ENCODE data around the gene TLCD4.
"Not testable (repeated sequence)": the region's sequence is repeated elsewhere in the genome, so short reads cannot be mapped to it uniquely, and the experiment has no call there.

Gene TLCD4

DNA sequence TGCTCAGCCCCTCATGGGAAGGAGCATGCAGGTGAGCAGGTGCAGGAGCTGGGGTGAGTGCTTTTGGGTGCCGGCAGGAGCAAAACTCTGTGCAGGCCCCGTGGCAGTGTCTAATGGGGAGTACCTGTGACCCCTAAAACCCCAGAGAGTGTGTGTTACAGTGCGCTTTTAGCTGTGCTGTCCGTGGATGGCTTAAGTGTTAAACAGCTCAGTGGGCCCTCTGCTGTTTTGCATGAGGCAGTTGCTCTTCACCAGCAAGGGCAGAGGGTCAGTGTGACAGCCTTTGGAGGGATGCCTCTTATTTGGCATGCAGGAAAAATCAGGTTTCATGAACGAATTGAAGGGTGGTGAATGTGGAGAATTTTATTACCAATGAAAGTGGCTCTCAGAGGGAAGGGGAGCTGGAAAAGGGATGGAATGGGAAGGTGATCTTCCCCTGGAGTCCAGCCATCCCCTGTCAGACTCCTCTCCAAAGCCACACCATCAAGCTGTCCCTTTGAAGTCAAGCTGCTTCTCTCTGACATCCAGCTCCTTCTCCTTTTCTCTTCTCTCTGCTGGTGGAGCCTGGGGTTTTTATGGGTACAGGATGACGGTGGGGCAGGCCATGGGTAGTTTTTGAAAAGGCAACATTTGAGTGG lies 27.4 kb upstream of the TLCD4 start:
- no peak for DNase-seq
- Histone ChIP-seq H3K27me3 (replicated peaks) (no peaks in the 10 kb centered on the region), H3K36me3 (replicated peaks) (no peaks in the 10 kb centered on the region), H3K27ac (no peak overlapping the region), H3K4me3 (ENCODE audit: low read depth, low read length) (no peak overlapping the region)
- in situ Hi-C loops (cut with HindIII; ENCODE audit: low pct_ligation_motif_present, low sequenced_read_pairs): loop anchor here (25.0 kb wide), 1 partner anchor 148 kb away; the partner anchor contains the start of gene RWDD3
- TF ChIP-seq, protein P1, sequence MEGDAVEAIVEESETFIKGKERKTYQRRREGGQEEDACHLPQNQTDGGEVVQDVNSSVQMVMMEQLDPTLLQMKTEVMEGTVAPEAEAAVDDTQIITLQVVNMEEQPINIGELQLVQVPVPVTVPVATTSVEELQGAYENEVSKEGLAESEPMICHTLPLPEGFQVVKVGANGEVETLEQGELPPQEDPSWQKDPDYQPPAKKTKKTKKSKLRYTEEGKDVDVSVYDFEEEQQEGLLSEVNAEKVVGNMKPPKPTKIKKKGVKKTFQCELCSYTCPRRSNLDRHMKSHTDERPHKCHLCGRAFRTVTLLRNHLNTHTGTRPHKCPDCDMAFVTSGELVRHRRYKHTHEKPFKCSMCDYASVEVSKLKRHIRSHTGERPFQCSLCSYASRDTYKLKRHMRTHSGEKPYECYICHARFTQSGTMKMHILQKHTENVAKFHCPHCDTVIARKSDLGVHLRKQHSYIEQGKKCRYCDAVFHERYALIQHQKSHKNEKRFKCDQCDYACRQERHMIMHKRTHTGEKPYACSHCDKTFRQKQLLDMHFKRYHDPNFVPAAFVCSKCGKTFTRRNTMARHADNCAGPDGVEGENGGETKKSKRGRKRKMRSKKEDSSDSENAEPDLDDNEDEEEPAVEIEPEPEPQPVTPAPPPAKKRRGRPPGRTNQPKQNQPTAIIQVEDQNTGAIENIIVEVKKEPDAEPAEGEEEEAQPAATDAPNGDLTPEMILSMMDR (IDR thresholded peaks at IDR 0.05; ENCODE audit: low read depth, low read length, missing control alignments): no peak

DNA sequence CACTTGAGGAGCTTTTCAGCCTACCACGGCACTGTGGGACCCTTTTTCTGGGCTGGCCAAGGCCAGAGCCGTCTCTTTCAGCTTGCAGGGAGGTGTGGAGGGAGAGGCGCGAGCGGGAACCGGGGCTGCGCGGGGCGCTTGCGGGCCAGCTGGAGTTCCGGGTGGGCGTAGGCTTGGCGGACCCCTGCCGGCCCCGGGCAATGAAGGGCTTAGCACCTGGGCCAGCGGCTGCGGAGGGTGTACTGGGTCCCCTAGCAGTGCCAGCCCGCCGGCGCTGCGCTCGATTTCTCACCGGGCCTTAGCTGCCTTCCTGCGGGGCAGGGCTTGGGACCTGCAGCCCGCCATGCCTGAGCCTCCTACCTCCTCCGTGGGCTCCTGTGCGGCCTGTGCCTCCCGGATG lies 25.9 kb upstream of the TLCD4 start:
- not testable (repeated sequence) for H3K27ac ChIP-seq; H3K4me3 ChIP-seq (ENCODE audit: low read depth, low read length); DNase-seq; H3K27me3 ChIP-seq (replicated peaks); H3K36me3 ChIP-seq (replicated peaks)
- in situ Hi-C loops (cut with HindIII; ENCODE audit: low pct_ligation_motif_present, low sequenced_read_pairs): loop anchor here (25.0 kb wide), 1 partner anchor 146 kb away; the partner anchor contains the start of gene RWDD3

DNA sequence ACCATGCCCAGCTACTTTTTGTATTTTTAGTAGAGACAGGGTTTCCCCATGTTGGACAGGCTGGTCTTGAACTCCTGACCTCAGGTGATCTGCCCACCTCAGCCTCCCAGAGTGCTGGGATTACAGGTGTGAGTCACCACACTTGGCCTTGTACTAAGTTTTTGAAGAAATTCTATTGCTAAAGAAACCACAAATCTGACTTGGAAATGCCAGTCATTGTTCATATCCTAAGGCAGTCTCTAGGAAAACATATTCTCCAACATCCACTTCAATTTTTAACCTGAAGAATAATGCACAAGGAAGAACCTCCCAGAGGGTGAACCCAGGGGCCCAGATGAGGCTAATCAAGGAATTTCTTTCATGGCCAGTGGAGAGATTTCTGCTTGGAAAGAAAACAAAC lies 24.3 kb upstream of the TLCD4 start:
- not testable (repeated sequence) for H3K27me3 ChIP-seq (replicated peaks); H3K36me3 ChIP-seq (replicated peaks); H3K4me3 ChIP-seq (ENCODE audit: low read depth, low read length); H3K27ac ChIP-seq; DNase-seq
- in situ Hi-C loops (cut with HindIII; ENCODE audit: low pct_ligation_motif_present, low sequenced_read_pairs): loop anchor here (25.0 kb wide), 1 partner anchor 144 kb away; the partner anchor contains the start of gene RWDD3

DNA sequence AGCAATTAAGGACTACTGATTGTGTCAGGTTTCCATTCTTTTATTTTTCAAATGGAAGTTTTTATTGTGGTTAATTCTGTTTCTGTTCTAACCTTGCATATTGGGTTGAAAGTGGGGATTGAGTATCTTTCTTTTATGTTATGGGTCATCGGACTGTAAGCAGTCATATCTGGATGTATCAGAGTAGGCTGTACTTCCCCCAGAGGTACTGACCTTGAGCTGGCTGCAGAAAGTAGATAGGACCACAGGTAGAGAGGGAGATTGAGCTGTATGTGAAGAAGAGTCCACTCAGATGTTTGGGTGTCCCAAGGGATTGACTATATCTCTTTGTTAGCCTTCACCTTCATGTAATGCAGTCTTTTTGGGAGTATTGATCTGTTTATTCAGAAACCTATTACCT lies 23.9 kb upstream of the TLCD4 start:
- no peak overlapping the region for H3K27ac ChIP-seq
- TF ChIP-seq, protein P1 (IDR thresholded peaks at IDR 0.05; ENCODE audit: low read depth, low read length, missing control alignments): no peak
- DNase-seq: no peak
- no peak overlapping the region for H3K4me3 ChIP-seq (ENCODE audit: low read depth, low read length)
- no peaks in the 10 kb centered on the region for H3K36me3 ChIP-seq (replicated peaks)
- H3K27me3 ChIP-seq (replicated peaks): no peaks in the 10 kb centered on the region
- in situ Hi-C loops (cut with HindIII; ENCODE audit: low pct_ligation_motif_present, low sequenced_read_pairs): loop anchor here (25.0 kb wide), 1 partner anchor 144 kb away; the partner anchor contains the start of gene RWDD3

DNA sequence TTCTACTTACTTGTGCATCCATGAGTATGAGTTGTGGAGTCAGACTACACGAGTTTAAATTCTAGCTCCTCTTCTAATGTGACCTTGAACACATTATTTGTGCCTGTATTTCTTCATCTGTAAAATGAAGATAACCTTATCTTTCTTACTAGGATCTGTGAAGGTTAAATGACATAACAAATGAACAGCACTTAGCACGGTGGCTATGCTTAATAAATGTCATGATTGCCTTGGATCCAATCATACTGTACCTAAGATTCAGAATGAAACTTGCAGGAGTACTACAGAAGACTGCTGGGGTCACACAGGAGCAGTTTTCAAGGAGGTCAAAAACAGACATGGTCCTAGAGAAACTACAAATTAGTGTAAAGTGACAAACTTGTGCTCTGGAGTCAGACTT lies 22.2 kb upstream of the TLCD4 start:
- Histone ChIP-seq H3K27ac (no peak overlapping the region), H3K27me3 (replicated peaks) (no peaks in the 10 kb centered on the region), H3K4me3 (ENCODE audit: low read depth, low read length) (no peak overlapping the region), H3K36me3 (replicated peaks) (no peaks in the 10 kb centered on the region)
- in situ Hi-C loops (cut with HindIII; ENCODE audit: low pct_ligation_motif_present, low sequenced_read_pairs): loop anchor here (25.0 kb wide), 1 partner anchor 142 kb away; the partner anchor contains the start of gene RWDD3
- TF ChIP-seq, protein P1 (IDR thresholded peaks at IDR 0.05; ENCODE audit: low read depth, low read length, missing control alignments): no peak
- DNase-seq: no peak

DNA sequence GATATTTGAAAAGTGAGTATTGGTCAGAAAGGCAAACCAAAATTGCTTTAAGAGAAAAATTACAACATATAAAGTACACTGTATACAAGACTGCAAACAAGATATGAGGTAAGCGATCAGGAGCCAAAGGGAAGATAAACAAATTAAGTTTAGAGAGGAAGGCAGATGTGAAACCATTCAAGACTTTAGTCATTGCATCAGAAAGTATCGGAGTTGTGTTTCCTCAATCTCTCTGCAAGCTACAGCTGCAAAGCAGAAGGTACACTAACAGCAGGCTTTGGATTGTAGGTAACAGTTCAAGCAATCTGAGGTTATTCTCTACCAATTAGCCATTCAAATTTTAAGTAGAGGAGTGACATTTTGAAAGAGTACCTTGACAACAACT lies 21.3 kb upstream of the TLCD4 start:
- Histone ChIP-seq H3K36me3 (replicated peaks) (no peaks in the 10 kb centered on the region), H3K4me3 (ENCODE audit: low read depth, low read length) (no peak overlapping the region), H3K27me3 (replicated peaks) (no peaks in the 10 kb centered on the region), H3K27ac (no peak overlapping the region)
- in situ Hi-C loops (cut with HindIII; ENCODE audit: low pct_ligation_motif_present, low sequenced_read_pairs): loop anchor here (25.0 kb wide), 1 partner anchor 141 kb away; the partner anchor contains the start of gene RWDD3
- no peak for DNase-seq
- TF ChIP-seq, protein P1 (IDR thresholded peaks at IDR 0.05; ENCODE audit: low read depth, low read length, missing control alignments): no peak
